ENCODE measurements around the gene PCDHB14. TPM values are rescaled to one million over a fixed set of nuclear protein-coding genes. Genes with fewer than 3 reads are reported as not detected.
"Not testable (repeated sequence)": the region's sequence is repeated elsewhere in the genome, so short reads cannot be mapped to it uniquely, and the experiment has no call there.

Gene PCDHB14
- total and polyA plus RNA-seq, 8 donors, result 0.31 to 6.4 (median 1.3) TPM; not detected in 1

- peaks cover 0 to 71% (median 18%) of the 10 kb centered on the region in 3 donors for H3K27me3 ChIP-seq
- no peaks in the 10 kb centered on the region for H3K4me1 ChIP-seq
- no peak for DNase-seq
- H3K27ac ChIP-seq, result no peak overlapping the region
- 25 to 89% (median 44%) methylated on average over 1 of the region's 1 CpG for WGBS, 5 donors
- no peak overlapping the region for H3K4me3 ChIP-seq
- intact Hi-C loops (cut with DNase I; ENCODE audit: low total_unique reads), result no loop called here
- TF ChIP-seq POLR2A (IDR thresholded peaks at IDR 0.05) (no peak), CTCF (IDR thresholded peaks at IDR 0.05) (no peak), EP300 (IDR thresholded peaks at IDR 0.05) (no peak), POLR2AphosphoS5 (IDR thresholded peaks at IDR 0.05) (no peak)
- H3K9me3 ChIP-seq, result peaks cover 6 to 83% (median 74%) of the 10 kb centered on the region in 4 donors
- no peaks in the 10 kb centered on the region for H3K36me3 ChIP-seq
These were observed 42.8 kb upstream of the PCDHB14 start for GRCh38 chr5:141180313-141180712.

GRCh38 chr5:141182248-141182647 is 40.9 kb upstream of the PCDHB14 start, which contains the start of gene PCDHB16:
Gene PCDHB16, plus strand, starts transcription at chr5:141182387. Its CDS starts 173 bp downstream, at chr5:141182560.
- Histone ChIP-seq H3K9me3 (peaks cover 6 to 82% (median 69%) of the 10 kb centered on the region in 4 donors), H3K27ac (peak within 1 kb of the TSS in 1 of 5 donors; percentile 59), H3K27me3 (peaks cover 0 to 60% (median 12%) of the 10 kb centered on the region in 3 donors), H3K4me1 (no peaks in the 10 kb centered on the region), H3K4me3 (peak within 1 kb of the TSS; percentile 18 to 28 (median 23)), H3K36me3 (no peaks in the 10 kb centered on the region)
- 15 to 24% (median 16%) methylated on average over 13 of the region's 13 CpGs for WGBS, 5 donors
- DNase-seq, result peak in 1 of 2 donors; percentile 58
- TF ChIP-seq POLR2A (IDR thresholded peaks at IDR 0.05) (no peak), CTCF (IDR thresholded peaks at IDR 0.05) (no peak), EP300 (IDR thresholded peaks at IDR 0.05) (no peak), POLR2AphosphoS5 (IDR thresholded peaks at IDR 0.05) (no peak)
- intact Hi-C loops (cut with DNase I; ENCODE audit: low total_unique reads), result no loop called here

- intact Hi-C loops (cut with DNase I; ENCODE audit: low total_unique reads), result not testable (repeated sequence)
These were observed 38.9 kb upstream of the PCDHB14 start for GRCh38 chr5:141184117-141184855.

GRCh38 chr5:141186897-141187512 is 36.1 kb upstream of the PCDHB14 start, which contains the start of gene PCDHB9:
Gene PCDHB9, plus strand, starts transcription at chr5:141187161. Its CDS starts 158 bp downstream, at chr5:141187319.
- intact Hi-C loops (cut with DNase I; ENCODE audit: low total_unique reads), result no loop called here
- peaks cover 16 to 94% (median 83%) of the 10 kb centered on the region in 4 donors for H3K9me3 ChIP-seq
- WGBS, 5 donors, result 14 to 23% (median 16%) methylated on average over 8 to 9 of the region's 9 CpGs
- TF ChIP-seq POLR2AphosphoS5 (IDR thresholded peaks at IDR 0.05) (no peak), CTCF (IDR thresholded peaks at IDR 0.05) (peak in 1 of 7 experiments; percentile 10)
- H3K4me3 ChIP-seq, result no peak within 1 kb of the TSS
- no peaks in the 10 kb centered on the region for H3K4me1 ChIP-seq
- peak in 1 of 2 donors; percentile 13 for DNase-seq
- H3K27me3 ChIP-seq, result peaks cover 0 to 65% (median 3%) of the 10 kb centered on the region in 3 donors
- H3K36me3 ChIP-seq, result no peaks in the 10 kb centered on the region
- H3K27ac ChIP-seq, result no peak within 1 kb of the TSS

More at GRCh38 chr5:141184117-141184855, 38.9 kb upstream of the PCDHB14 start:
- Histone ChIP-seq H3K27me3 (peaks cover 0 to 58% (median 3%) of the 10 kb centered on the region in 3 donors), H3K9me3 (peaks cover 10 to 82% (median 69%) of the 10 kb centered on the region in 4 donors)
- not testable (repeated sequence) for H3K27ac ChIP-seq, H3K36me3 ChIP-seq, H3K4me3 ChIP-seq, H3K4me1 ChIP-seq, DNase-seq
- 26 to 47% (median 37%) methylated on average over 15 to 45 of the region's 69 CpGs for WGBS, 5 donors

GRCh38 chr5:141188682-141189081 is 34.5 kb upstream of the PCDHB14 start:
- H3K4me1 ChIP-seq; H3K36me3 ChIP-seq; intact Hi-C loops (cut with DNase I; ENCODE audit: low total_unique reads); H3K4me3 ChIP-seq; H3K27ac ChIP-seq; DNase-seq: not testable (repeated sequence)
- Histone ChIP-seq H3K9me3 (peaks cover 16 to 91% (median 81%) of the 10 kb centered on the region in 4 donors), H3K27me3 (peaks cover 0 to 51% (median 3%) of the 10 kb centered on the region in 3 donors)
- WGBS, 5 donors, result 22 to 42% (median 37%) methylated on average over 2 to 27 of the region's 37 CpGs

- peaks cover 16 to 88% (median 79%) of the 10 kb centered on the region in 4 donors for H3K9me3 ChIP-seq
- H3K4me1 ChIP-seq; H3K4me3 ChIP-seq; H3K27ac ChIP-seq; intact Hi-C loops (cut with DNase I; ENCODE audit: low total_unique reads); DNase-seq; H3K36me3 ChIP-seq: not testable (repeated sequence)
- H3K27me3 ChIP-seq, result peaks cover 0 to 50% (median 3%) of the 10 kb centered on the region in 3 donors
- 25 to 58% (median 35%) methylated on average over 7 to 29 of the region's 35 CpGs for WGBS, 5 donors
These were observed 34.0 kb upstream of the PCDHB14 start for GRCh38 chr5:141189131-141189530.
